Neuronal stem cell (in vitro differentiated cells): ENCODE data around the gene GPR161.
"Not testable (repeated sequence)": the region's sequence is repeated elsewhere in the genome, so short reads cannot be mapped to it uniquely, and the experiment has no call there.

Source experiments
- DNase-seq: peaks from one replicate; pipeline ENCODE4 v3.0.0-alpha.2; 2013; ENCODE audit warnings: low spot score
- H2AFZ ChIP-seq: one replicate; pipeline ENCODE4 v1.6.1; 2013; ENCODE audit warnings: mild to moderate bottlenecking, low read length, inconsistent platforms
- H2AK5ac ChIP-seq: 2 replicates; pipeline ENCODE4 v1.6.1; 2013; ENCODE audit warnings: low read depth, mild to moderate bottlenecking, inconsistent platforms, low read length, moderate library complexity, mixed read lengths
- H2BK120ac ChIP-seq: 2 replicates; pipeline ENCODE4 v1.6.1; 2013; ENCODE audit warnings: low read depth, mild to moderate bottlenecking, inconsistent platforms, low read length, moderate library complexity, mixed read lengths
- H2BK12ac ChIP-seq: one replicate; pipeline ENCODE4 v1.6.1; 2013; ENCODE audit warnings: low read length, inconsistent platforms
- H2BK15ac ChIP-seq: 2 replicates; pipeline ENCODE4 v1.6.1; 2013; ENCODE audit warnings: mild to moderate bottlenecking, low read length, inconsistent platforms, mixed read lengths
- H2BK5ac ChIP-seq: one replicate; pipeline ENCODE4 v1.6.1; 2013; ENCODE audit warnings: inconsistent platforms, mild to moderate bottlenecking, low read length, moderate library complexity
- H3K14ac ChIP-seq: one replicate; pipeline ENCODE4 v1.6.1; 2013; ENCODE audit warnings: low read length, inconsistent platforms
- H3K18ac ChIP-seq: 2 replicates; pipeline ENCODE4 v1.6.1; 2013; ENCODE audit warnings: low read length, inconsistent platforms
- H3K23ac ChIP-seq: 2 replicates; pipeline ENCODE4 v1.6.1; 2013; ENCODE audit warnings: low read depth, mild to moderate bottlenecking, mixed read lengths, low read length, inconsistent platforms; ENCODE audit not compliant: poor library complexity
- H3K27ac ChIP-seq: replicated peaks from 3 replicates; pipeline ENCODE4 v1.5.1; 2013; ENCODE audit warnings: low read length, inconsistent platforms
- H3K27me3 ChIP-seq, 3 experiments: 2 replicates each; pipeline ENCODE4 v1.6.1; 2013; ENCODE audit warnings: low read length in 3 of 3, mild to moderate bottlenecking in 2 of 3, inconsistent platforms in 1 of 3, low read depth in 1 of 3, mixed read lengths in 1 of 3, moderate library complexity in 1 of 3; ENCODE audit not compliant: control insufficient read depth in 3 of 3, insufficient read depth in 3 of 3
- H3K36me3 ChIP-seq, 2 donors: replicated peaks in 1 of 2; 2 replicates each; pipeline ENCODE4 v1.6.1; 2013; ENCODE audit warnings: low read length in 2 of 2; ENCODE audit not compliant: control insufficient read depth in 2 of 2, insufficient read depth in 2 of 2
- H3K4ac ChIP-seq: 2 replicates; pipeline ENCODE4 v1.6.1; 2013; ENCODE audit warnings: inconsistent platforms, mild to moderate bottlenecking, low read length, moderate library complexity
- H3K4me1 ChIP-seq, 2 donors: 1 replicate in 1 of 2; 2 replicates in 1 of 2; pipeline ENCODE4 v1.6.1; 2013; ENCODE audit warnings: low read length in 2 of 2, low read depth in 1 of 2; ENCODE audit not compliant: control insufficient read depth in 2 of 2, insufficient read depth in 1 of 2
- H3K4me2 ChIP-seq: one replicate; pipeline ENCODE4 v1.6.1; 2013; ENCODE audit warnings: mild to moderate bottlenecking, low read length, inconsistent platforms; ENCODE audit not compliant: insufficient read depth, poor library complexity, severe bottlenecking
- H3K4me3 ChIP-seq, 2 donors: 2 replicates each; pipeline ENCODE4 v1.5.1; 2013; ENCODE audit warnings: low read length in 2 of 2, mild to moderate bottlenecking in 2 of 2, inconsistent platforms in 1 of 2, moderate library complexity in 1 of 2
- H3K79me1 ChIP-seq: one replicate; pipeline ENCODE4 v1.6.1; 2013; ENCODE audit warnings: low read depth, mild to moderate bottlenecking, inconsistent platforms, low read length, moderate library complexity
- H3K9ac ChIP-seq: one replicate; pipeline ENCODE4 v1.6.1; 2013; ENCODE audit warnings: mild to moderate bottlenecking, low read depth, low read length, inconsistent platforms; ENCODE audit not compliant: poor library complexity
- H3K9me3 ChIP-seq, 2 donors: replicated peaks in 1 of 2; 2 replicates each; pipeline versions ENCODE3 to v1.6.1; 2013; ENCODE audit warnings: low read length in 2 of 2, mild to moderate bottlenecking in 2 of 2, inconsistent platforms in 1 of 2, low read depth in 1 of 2, mixed read lengths in 1 of 2, moderate library complexity in 1 of 2; ENCODE audit not compliant: control insufficient read depth in 2 of 2, insufficient read depth in 1 of 2
- H4K8ac ChIP-seq: one replicate; pipeline ENCODE4 v1.6.1; 2013; ENCODE audit warnings: low read depth, mild to moderate bottlenecking, inconsistent platforms, low read length, moderate library complexity
- H4K91ac ChIP-seq: one replicate; pipeline ENCODE4 v1.6.1; 2013; ENCODE audit warnings: low read length, low read depth, mild to moderate bottlenecking, inconsistent platforms; ENCODE audit not compliant: poor library complexity
- WGBS, 2 donors: extraction: QIAGEN DNeasy Blood & Tissue Kit; methylation state at CpG; one replicate each; pipeline ENCODE4 v1.1.7; 2013; ENCODE audit warnings: missing lambda C conversion rate in 2 of 2, mixed read lengths in 1 of 2; ENCODE audit not compliant: insufficient read length in 2 of 2, insufficient replicate concordance in 1 of 2; ENCODE audit errors: extremely low coverage in 2 of 2; 5-methylcytosine and 5-hydroxymethylcytosine counted together

The GPR161 gene

DNA sequence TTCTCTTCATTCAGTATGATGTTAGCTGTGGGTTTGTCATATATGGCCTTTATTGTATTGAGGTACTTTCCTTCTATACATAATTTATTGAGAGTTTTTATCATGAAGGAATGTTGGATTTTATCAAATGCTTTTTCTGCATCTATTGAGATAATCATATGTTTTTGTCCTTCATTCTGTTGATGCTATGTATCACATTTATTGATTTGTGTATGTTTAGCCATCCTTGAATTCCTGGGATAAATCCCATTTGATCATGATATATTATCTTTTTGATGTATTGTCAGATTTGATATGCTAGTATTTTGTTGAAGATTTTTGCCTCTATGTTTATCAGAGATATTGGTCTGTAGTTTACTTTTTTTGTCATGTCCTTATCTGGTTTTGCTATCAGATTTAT is 20.9 kb upstream of the GPR161 start:
- no peak for DNase-seq

DNA sequence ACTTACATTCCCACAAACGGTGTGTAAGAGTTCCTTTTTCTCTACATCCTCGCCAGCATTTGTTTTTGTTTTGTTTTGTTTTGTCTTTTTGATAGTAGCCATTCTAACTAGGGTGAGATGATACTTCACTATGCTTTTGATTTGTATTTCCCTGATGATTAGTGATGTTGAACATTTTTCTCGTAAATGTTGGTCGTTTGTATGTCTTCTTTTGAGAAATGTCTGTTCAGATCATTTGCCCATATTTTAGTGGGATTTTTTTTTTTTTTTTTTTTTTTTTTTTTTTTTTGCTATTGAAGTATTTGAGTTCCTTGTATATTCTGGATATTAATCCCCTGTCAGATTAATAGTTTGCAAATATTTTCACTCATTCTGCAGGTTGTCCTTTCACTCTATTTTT is 19.2 kb upstream of the GPR161 start:
- Histone ChIP-seq H2AFZ (no peak overlapping the region), H3K4me3 (no peak overlapping the region), H3K14ac (no peak overlapping the region), H3K27ac (no peak overlapping the region), H3K36me3 (no peaks in the 10 kb centered on the region), H3K9ac (no peak overlapping the region), H3K9me3 (peaks cover 0 to under 1% of the 10 kb centered on the region in 2 donors), H2BK15ac (no peak overlapping the region), H3K18ac (no peak overlapping the region), H4K8ac (no peak overlapping the region), H3K4ac (no peak overlapping the region), H3K79me1 (no peaks in the 10 kb centered on the region), H3K4me1 (no peaks in the 10 kb centered on the region), H2BK12ac (no peak overlapping the region), H2AK5ac (no peak overlapping the region), H3K23ac (no peak overlapping the region), H3K4me2 (no peak overlapping the region), H2BK120ac (no peak overlapping the region), H2BK5ac (no peak overlapping the region), H4K91ac (no peak overlapping the region), H3K27me3 (no peaks in the 10 kb centered on the region)
- DNase-seq: no peak
- no CpG with 5 or more reads among the region's 4 CpGs for WGBS, 2 donors

More for the DNA sequence above, 20.9 kb upstream of the GPR161 start:
- H2BK5ac ChIP-seq: no peak overlapping the region
- H3K27ac ChIP-seq: no peak overlapping the region
- no peak overlapping the region for H3K9ac ChIP-seq
- no peak overlapping the region for H3K23ac ChIP-seq
- H3K79me1 ChIP-seq: no peaks in the 10 kb centered on the region
- no peaks in the 10 kb centered on the region for H3K27me3 ChIP-seq
- H2AK5ac ChIP-seq: no peak overlapping the region
- no peak overlapping the region for H4K8ac ChIP-seq
- no peak overlapping the region for H3K4me2 ChIP-seq
- no peaks in the 10 kb centered on the region for H3K4me1 ChIP-seq
- no peaks in the 10 kb centered on the region for H3K36me3 ChIP-seq
- no peak overlapping the region for H2BK12ac ChIP-seq
- no peak overlapping the region for H2AFZ ChIP-seq
- no peak overlapping the region for H3K4me3 ChIP-seq
- H2BK15ac ChIP-seq: no peak overlapping the region
- no peak overlapping the region for H4K91ac ChIP-seq
- H3K9me3 ChIP-seq: peaks cover 0 to 5% of the 10 kb centered on the region in 2 donors
- no peak overlapping the region for H3K18ac ChIP-seq
- no peak overlapping the region for H3K4ac ChIP-seq
- no peak overlapping the region for H2BK120ac ChIP-seq
- no peak overlapping the region for H3K14ac ChIP-seq

DNA sequence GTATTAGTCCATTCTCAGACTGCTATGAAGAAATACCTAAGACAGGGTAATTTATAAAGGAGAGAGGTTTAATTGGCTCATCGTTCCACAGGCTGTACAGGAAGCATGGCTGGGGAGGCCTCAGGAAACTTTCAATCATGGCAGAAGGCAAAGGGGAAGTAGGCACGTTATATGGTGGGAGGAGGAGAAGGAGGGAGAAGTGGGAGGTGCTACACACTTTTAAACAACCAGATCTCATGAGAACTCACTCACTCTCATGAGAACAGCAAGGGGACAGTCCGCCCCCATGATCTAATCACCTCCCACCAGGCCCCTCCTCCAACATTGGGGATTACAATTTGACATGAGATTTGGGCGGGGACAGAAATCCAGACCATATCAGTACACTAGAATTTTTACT is 18.0 kb upstream of the GPR161 start:
- H2AFZ ChIP-seq, H2BK12ac ChIP-seq, H2BK120ac ChIP-seq, H3K27ac ChIP-seq, H3K9ac ChIP-seq, H3K4ac ChIP-seq, H3K36me3 ChIP-seq, H3K4me2 ChIP-seq, H3K18ac ChIP-seq, H2AK5ac ChIP-seq, H3K79me1 ChIP-seq, H3K4me1 ChIP-seq, H2BK5ac ChIP-seq, DNase-seq, H3K9me3 ChIP-seq, H3K14ac ChIP-seq, H3K4me3 ChIP-seq, H4K8ac ChIP-seq, H4K91ac ChIP-seq, H3K27me3 ChIP-seq, H2BK15ac ChIP-seq, H3K23ac ChIP-seq: not testable (repeated sequence)
- no CpG with 5 or more reads among the region's 4 CpGs for WGBS, 2 donors

DNA sequence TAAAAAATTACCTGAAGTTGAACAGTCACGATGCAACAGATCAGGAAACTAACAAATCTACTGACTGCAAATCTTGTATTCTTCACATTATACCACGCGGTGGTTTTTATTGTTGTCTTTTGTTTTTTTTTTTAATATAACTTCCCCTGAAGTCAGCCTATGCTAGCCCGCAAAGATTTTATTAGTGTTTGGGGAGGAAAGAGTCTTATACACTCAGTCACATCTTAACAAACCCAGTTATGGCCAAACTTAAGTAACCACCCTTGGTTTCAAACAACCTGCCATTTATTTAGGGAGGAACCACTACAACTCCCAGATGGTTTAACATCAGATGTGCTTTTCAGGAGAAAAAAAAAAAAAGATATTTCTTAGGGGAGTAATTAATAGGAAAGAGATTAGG is 15.2 kb upstream of the GPR161 start:
- no CpG with 5 or more reads among the region's 4 CpGs for whole genome bisulfite sequencing, 2 donors
- Histone ChIP-seq H3K4me1 (no peaks in the 10 kb centered on the region), H2BK120ac (no peak overlapping the region), H3K23ac (no peak overlapping the region), H3K14ac (no peak overlapping the region), H2AFZ (no peak overlapping the region), H3K4me3 (no peak overlapping the region), H3K9ac (no peak overlapping the region), H3K9me3 (no peaks in the 10 kb centered on the region), H3K27ac (no peak overlapping the region), H3K79me1 (no peaks in the 10 kb centered on the region), H2BK15ac (no peak overlapping the region), H3K4ac (no peak overlapping the region), H3K36me3 (no peaks in the 10 kb centered on the region), H3K4me2 (no peak overlapping the region), H3K27me3 (no peaks in the 10 kb centered on the region), H2BK12ac (no peak overlapping the region), H2AK5ac (no peak overlapping the region), H3K18ac (no peak overlapping the region), H4K91ac (no peak overlapping the region), H2BK5ac (no peak overlapping the region), H4K8ac (no peak overlapping the region)
- DNase-seq: no peak
